HG03103 (cell line): Measurements from ENCODE around the gene IDH2.

Experiments used
- ATAC-seq: cut with Tn5 transposase; IDR thresholded peaks from one replicate; pipeline ENCODE4 v1.9.1; 2021; ENCODE audit warnings: low read depth; ENCODE audit not compliant: unreplicated experiment

Gene IDH2

GRCh38 chr15:90047956-90048575 lies 54.2 kb downstream of the IDH2 start:
- ATAC-seq: no peak

- ATAC-seq: no peak
Observed at GRCh38 chr15:90046911-90047392, 55.3 kb downstream of the IDH2 start.

- no peak for ATAC-seq
Observed at GRCh38 chr15:90046289-90046688, 56.0 kb downstream of the IDH2 start.

GRCh38 chr15:90044916-90045371 lies 57.3 kb downstream of the IDH2 start:
- ATAC-seq: no peak

GRCh38 chr15:90044191-90044590 lies 58.1 kb downstream of the IDH2 start:
- no peak for ATAC-seq

GRCh38 chr15:90043530-90044010 lies 58.7 kb downstream of the IDH2 start:
- no peak for ATAC-seq

- ATAC-seq: no peak
Observed at GRCh38 chr15:90042766-90043529, 59.3 kb downstream of the IDH2 start.

- ATAC-seq: no peak
Observed at GRCh38 chr15:90042356-90042755, 59.9 kb downstream of the IDH2 start.

- ATAC-seq: no peak
Observed at GRCh38 chr15:90040618-90041017, 61.6 kb downstream of the IDH2 start.

- ATAC-seq: no peak
Observed at GRCh38 chr15:90039996-90040395, 62.3 kb downstream of the IDH2 start.

- no peak for ATAC-seq
Observed at GRCh38 chr15:90038632-90039095, 63.6 kb downstream of the IDH2 start.

GRCh38 chr15:90037961-90038631 lies 64.2 kb downstream of the IDH2 start:
- ATAC-seq: peak; percentile 60

- ATAC-seq: no peak
Observed at GRCh38 chr15:90037511-90037860, 64.8 kb downstream of the IDH2 start.

- ATAC-seq: no peak
Observed at GRCh38 chr15:90036806-90037510, 65.3 kb downstream of the IDH2 start.

GRCh38 chr15:90036343-90036742 lies 65.9 kb downstream of the IDH2 start:
- ATAC-seq: no peak

GRCh38 chr15:90035840-90036230 lies 66.4 kb downstream of the IDH2 start:
- no peak for ATAC-seq

GRCh38 chr15:90035095-90035839 lies 67.0 kb downstream of the IDH2 start:
- no peak for ATAC-seq

GRCh38 chr15:90033448-90033847 lies 68.8 kb downstream of the IDH2 start:
- ATAC-seq: no peak
